ENCODE results near the gene UBE2M. TPM values are rescaled to one million over a fixed set of nuclear protein-coding genes. Genes with fewer than 3 reads are reported as not detected.

UBE2M gene
- total RNA-seq, 6 experiments from 2014 or later, result 91.5 to 114 (median 106) TPM

GRCh38 chr19:58522709-58523108, 35.7 kb downstream of the UBE2M start:
- no peak for TF ChIP-seq CTCF (IDR thresholded peaks at IDR 0.05)
- Mint-ChIP-seq H3K27me3 (ENCODE audit: insufficient read depth) (peaks cover 3% of the 10 kb centered on the region), H3K4me3 (no peak overlapping the region), H3K9me3 (no peaks in the 10 kb centered on the region), H3K4me1 (ENCODE audit: low read depth) (peaks cover 19% of the 10 kb centered on the region), H3K36me3 (ENCODE audit: low read depth) (no peaks in the 10 kb centered on the region), H3K27ac (no peak overlapping the region)
- DNase-seq, result no peak

- peak overlapping the region; percentile 64 for H3K27ac Mint-ChIP-seq
Observed at GRCh38 chr19:58521651-58522050, 36.8 kb downstream of the UBE2M start.

GRCh38 chr19:58520257-58520599, 38.2 kb downstream of the UBE2M start:
- TF ChIP-seq CTCF (IDR thresholded peaks at IDR 0.05), result no peak
- peaks cover 5% of the 10 kb centered on the region for H3K36me3 Mint-ChIP-seq (ENCODE audit: low read depth)
- peak overlapping the region; percentile 95 for H3K4me3 Mint-ChIP-seq
- H3K9me3 Mint-ChIP-seq, result no peaks in the 10 kb centered on the region
- peaks cover 26% of the 10 kb centered on the region for H3K4me1 Mint-ChIP-seq (ENCODE audit: low read depth)
- DNase-seq, result no peak
- peak overlapping the region; percentile 96 for H3K27ac Mint-ChIP-seq
- H3K27me3 Mint-ChIP-seq (ENCODE audit: insufficient read depth), result peaks cover 2% of the 10 kb centered on the region; the same call in 1 of the 2 replicates

More at GRCh38 chr19:58521651-58522050, 36.8 kb downstream of the UBE2M start:
- TF ChIP-seq CTCF (IDR thresholded peaks at IDR 0.05), result no peak
- Mint-ChIP-seq H3K9me3 (no peaks in the 10 kb centered on the region), H3K27me3 (ENCODE audit: insufficient read depth) (no peaks in the 10 kb centered on the region; the same call in 1 of the 2 replicates), H3K4me3 (peak overlapping the region; percentile 57), H3K36me3 (ENCODE audit: low read depth) (no peaks in the 10 kb centered on the region), H3K4me1 (ENCODE audit: low read depth) (peaks cover 19% of the 10 kb centered on the region)
- DNase-seq, result no peak

- DNase-seq, result peak; percentile 97
- peak; percentile 77 for TF ChIP-seq CTCF (IDR thresholded peaks at IDR 0.05)
- peak within 1 kb of the TSS; percentile 96 for H3K27ac Mint-ChIP-seq
- peaks cover 4% of the 10 kb centered on the region for H3K27me3 Mint-ChIP-seq (ENCODE audit: insufficient read depth)
- peaks cover 26% of the 10 kb centered on the region for H3K4me1 Mint-ChIP-seq (ENCODE audit: low read depth)
- H3K4me3 Mint-ChIP-seq, result peak within 1 kb of the TSS; percentile 95
- H3K9me3 Mint-ChIP-seq, result no peaks in the 10 kb centered on the region
- H3K36me3 Mint-ChIP-seq (ENCODE audit: low read depth), result peaks cover 5% of the 10 kb centered on the region
Observed at GRCh38 chr19:58519355-58520256, 38.8 kb downstream of the UBE2M start, which contains the start of gene ZBTB45. Gene ZBTB45, minus strand, starts transcription at chr19:58519810. Its CDS starts 2,137 bp downstream, at chr19:58517673.

GRCh38 chr19:58519087-58519354, 39.4 kb downstream of the UBE2M start:
- Mint-ChIP-seq H3K36me3 (ENCODE audit: low read depth) (peaks cover 5% of the 10 kb centered on the region), H3K9me3 (no peaks in the 10 kb centered on the region), H3K4me3 (peak overlapping the region; percentile 95), H3K4me1 (ENCODE audit: low read depth) (peaks cover 26% of the 10 kb centered on the region), H3K27ac (peak overlapping the region; percentile 96), H3K27me3 (ENCODE audit: insufficient read depth) (peaks cover 4% of the 10 kb centered on the region)
- peak; percentile 54; the same call in 1 of the 2 replicates for TF ChIP-seq CTCF (IDR thresholded peaks at IDR 0.05)
- DNase-seq, result peak; percentile 60
